Naive thymus-derived CD4-positive, alpha-beta T cell (primary cell): ENCODE results near the gene HMCN1. TPM values are rescaled to one million over a fixed set of nuclear protein-coding genes. Genes with fewer than 3 reads are reported as not detected.

Experiments
- ATAC-seq: fragments of 150-1000 bp; cut with Tn5 transposase; 2 replicates; pipeline ENCODE4 v1.10.0; 2021; ENCODE audit warnings: mild to moderate bottlenecking, moderate library complexity
- CTCF ChIA-PET: fragments of 350-600 bp; sonication (Branson Sonifier 250); formaldehyde crosslinking; loops from one replicate; lab custom pipeline; 2021; ENCODE audit warnings: antibody characterized with exemption; lab: Charles Lee
- POLR2A ChIA-PET: fragments of 350-600 bp; sonication (Branson Sonifier 250); formaldehyde crosslinking; loops from one replicate; lab custom pipeline; 2021; ENCODE audit warnings: antibody characterized with exemption, inconsistent platforms; lab: Charles Lee
- DNase-seq, 9 donors: peaks; one replicate each; pipeline versions ENCODE4 v3.0.0 to v3.0.0-alpha.2; 2020 to 2022; ENCODE audit warnings: mixed read lengths in 1 of 9
- H3K27ac ChIP-seq: one replicate; pipeline ENCODE4 v1.7.0; 2013; ENCODE audit warnings: mild to moderate bottlenecking, low read depth, low read length, moderate library complexity
- H3K27me3 ChIP-seq, 2 donors: one replicate each; pipeline ENCODE4 v1.7.0; 2013; ENCODE audit warnings: low read length in 2 of 2, mild to moderate bottlenecking in 2 of 2, moderate library complexity in 2 of 2; ENCODE audit not compliant: control insufficient read depth in 2 of 2, insufficient read depth in 2 of 2
- H3K36me3 ChIP-seq, 3 experiments: 1 replicate in 2 of 3; 2 replicates in 1 of 3; pipeline ENCODE4 v1.7.0; 2013; ENCODE audit warnings: low read length in 3 of 3, mild to moderate bottlenecking in 3 of 3, moderate library complexity in 1 of 3; ENCODE audit not compliant: insufficient read depth in 3 of 3, control insufficient read depth in 2 of 3
- H3K4me1 ChIP-seq, 2 donors: one replicate each; pipeline ENCODE4 v1.7.0; 2013; ENCODE audit warnings: low read length in 2 of 2, mild to moderate bottlenecking in 2 of 2, moderate library complexity in 1 of 2; ENCODE audit not compliant: control insufficient read depth in 2 of 2, insufficient read depth in 2 of 2
- H3K4me3 ChIP-seq: 2 replicates; pipeline ENCODE4 v1.7.0; 2013; ENCODE audit warnings: mild to moderate bottlenecking, low read length
- H3K9me3 ChIP-seq, 3 experiments: 1 replicate in 2 of 3; 2 replicates in 1 of 3; pipeline ENCODE4 v1.7.0; 2013; ENCODE audit warnings: low read length in 3 of 3; ENCODE audit not compliant: control insufficient read depth in 2 of 3
- H3K27ac Mint-ChIP-seq, 9 donors: one replicate each; pipeline ENCODE4 v1.8.0; 2020 to 2022; ENCODE audit warnings: mixed read lengths in 9 of 9, mild to moderate bottlenecking in 8 of 9, moderate library complexity in 5 of 9, inconsistent platforms in 2 of 9
- H3K27me3 Mint-ChIP-seq, 5 donors: one replicate each; pipeline ENCODE4 v1.8.0; 2021 to 2022; ENCODE audit warnings: mixed read lengths in 5 of 5, mild to moderate bottlenecking in 1 of 5
- H3K36me3 Mint-ChIP-seq, 5 donors: one replicate each; pipeline ENCODE4 v1.8.0; 2020 to 2022; ENCODE audit warnings: mixed read lengths in 5 of 5, mild to moderate bottlenecking in 3 of 5, inconsistent platforms in 1 of 5
- H3K4me1 Mint-ChIP-seq, 7 donors: one replicate each; pipeline ENCODE4 v1.8.0; 2020 to 2022; ENCODE audit warnings: mixed read lengths in 7 of 7, mild to moderate bottlenecking in 3 of 7, inconsistent platforms in 1 of 7
- H3K4me3 Mint-ChIP-seq, 10 donors: one replicate each; pipeline ENCODE4 v1.8.0; 2020 to 2022; ENCODE audit warnings: mild to moderate bottlenecking in 10 of 10, mixed read lengths in 10 of 10, moderate library complexity in 6 of 10, inconsistent platforms in 2 of 10
- H3K9me3 Mint-ChIP-seq, 11 donors: one replicate each; pipeline ENCODE4 v1.8.0; 2020 to 2022; ENCODE audit warnings: mixed read lengths in 11 of 11, mild to moderate bottlenecking in 4 of 11, inconsistent platforms in 1 of 11, moderate library complexity in 1 of 11
- intact Hi-C, 2 donors: fragments of 100-400 bp; cut with micrococcal nuclease; formaldehyde crosslinking; loops; one replicate each; pipeline ENCODE4 v1.15.1; 2023
- polyA plus RNA-seq, 2 donors: library from polyadenylated mRNA; unstranded; fragments of 300-500 nt; fragmentation: Illumina TruSeq; gene quantifications; one replicate each; pipeline ENCODE4 v1.2.3, GENCODE V29; 2021
- total RNA-seq, 6 experiments: library from RNA in 5 of 6; stranded (reverse) in 5 of 6; gene quantifications; 1 replicate in 5 of 6; 2 replicates in 1 of 6; pipeline ENCODE4 v1.2.3 and lab custom pipeline; 2021 to 2026

The HMCN1 gene
- total and polyA plus RNA-seq, 7 experiments from 2014 or later: under 0.01 to 0.19 (median 0.16) TPM; not detected in 3

- DNase-seq: no peak
- ChIA-PET CTCF (no interaction called here), POLR2A (no interaction called here)
- no peaks in the 10 kb centered on the region for H3K36me3 Mint-ChIP-seq
- H3K4me3 Mint-ChIP-seq: no peak overlapping the region
- H3K9me3 Mint-ChIP-seq: no peaks in the 10 kb centered on the region
- no peaks in the 10 kb centered on the region for H3K4me1 ChIP-seq
- H3K36me3 ChIP-seq: no peaks in the 10 kb centered on the region
- no peak overlapping the region for H3K27ac Mint-ChIP-seq
- no peaks in the 10 kb centered on the region for H3K27me3 ChIP-seq
- ATAC-seq: no peak
- no peak overlapping the region for H3K4me3 ChIP-seq
- no peaks in the 10 kb centered on the region for H3K4me1 Mint-ChIP-seq
- no peak overlapping the region for H3K27ac ChIP-seq
- no peaks in the 10 kb centered on the region for H3K9me3 ChIP-seq
- intact Hi-C loops: no loop called here
- H3K27me3 Mint-ChIP-seq: peaks cover 0 to 11% (median 5%) of the 10 kb centered on the region in 5 donors
Observed at GRCh38 chr1:185860311-185860710, 126.1 kb downstream of the HMCN1 start.

GRCh38 chr1:185860859-185861258 is 126.7 kb downstream of the HMCN1 start:
- Histone ChIP-seq H3K27me3 (no peaks in the 10 kb centered on the region), H3K9me3 (no peaks in the 10 kb centered on the region), H3K4me1 (no peaks in the 10 kb centered on the region), H3K4me3 (no peak overlapping the region), H3K36me3 (no peaks in the 10 kb centered on the region), H3K27ac (no peak overlapping the region)
- Mint-ChIP-seq H3K4me3 (no peak overlapping the region), H3K27ac (no peak overlapping the region), H3K4me1 (no peaks in the 10 kb centered on the region), H3K9me3 (no peaks in the 10 kb centered on the region), H3K36me3 (no peaks in the 10 kb centered on the region), H3K27me3 (peaks cover 0 to 6% (median 5%) of the 10 kb centered on the region in 5 donors)
- CTCF ChIA-PET: no interaction called here
- POLR2A ChIA-PET: no interaction called here
- ATAC-seq (no peak), DNase-seq (no peak)
- intact Hi-C loops: no loop called here

- no peak overlapping the region for H3K27ac Mint-ChIP-seq
- no peak for ATAC-seq
- H3K9me3 Mint-ChIP-seq: no peaks in the 10 kb centered on the region
- no peak overlapping the region for H3K4me3 Mint-ChIP-seq
- Histone ChIP-seq H3K4me1 (no peaks in the 10 kb centered on the region), H3K27me3 (no peaks in the 10 kb centered on the region), H3K9me3 (no peaks in the 10 kb centered on the region), H3K27ac (no peak overlapping the region), H3K4me3 (no peak overlapping the region), H3K36me3 (no peaks in the 10 kb centered on the region)
- no peak for DNase-seq
- POLR2A ChIA-PET: no interaction called here
- H3K4me1 Mint-ChIP-seq: no peaks in the 10 kb centered on the region
- CTCF ChIA-PET: no interaction called here
- H3K36me3 Mint-ChIP-seq: no peaks in the 10 kb centered on the region
- intact Hi-C loops: no loop called here
- H3K27me3 Mint-ChIP-seq: peaks cover 0 to 6% (median 5%) of the 10 kb centered on the region in 5 donors
Observed at GRCh38 chr1:185861630-185862029, 127.4 kb downstream of the HMCN1 start.

- DNase-seq: no peak
- H3K36me3 ChIP-seq: no peaks in the 10 kb centered on the region
- H3K4me1 Mint-ChIP-seq: no peaks in the 10 kb centered on the region
- H3K4me3 ChIP-seq: no peak overlapping the region
- intact Hi-C loops: no loop called here
- H3K4me3 Mint-ChIP-seq: no peak overlapping the region
- H3K27ac Mint-ChIP-seq: no peak overlapping the region
- H3K27me3 ChIP-seq: no peaks in the 10 kb centered on the region
- H3K36me3 Mint-ChIP-seq: no peaks in the 10 kb centered on the region
- no peaks in the 10 kb centered on the region for H3K9me3 Mint-ChIP-seq
- no peaks in the 10 kb centered on the region for H3K9me3 ChIP-seq
- no peak overlapping the region for H3K27ac ChIP-seq
- ATAC-seq: no peak
- peaks cover 0 to 7% (median 6%) of the 10 kb centered on the region in 5 donors for H3K27me3 Mint-ChIP-seq
- no peaks in the 10 kb centered on the region for H3K4me1 ChIP-seq
- ChIA-PET POLR2A (no interaction called here), CTCF (no interaction called here)
Observed at GRCh38 chr1:185862235-185862634, 128.0 kb downstream of the HMCN1 start.

GRCh38 chr1:185864331-185864730 is 130.1 kb downstream of the HMCN1 start:
- Histone ChIP-seq H3K9me3 (no peaks in the 10 kb centered on the region), H3K4me3 (no peak overlapping the region), H3K4me1 (no peaks in the 10 kb centered on the region), H3K27me3 (no peaks in the 10 kb centered on the region), H3K36me3 (no peaks in the 10 kb centered on the region), H3K27ac (no peak overlapping the region)
- Mint-ChIP-seq H3K27ac (no peak overlapping the region), H3K4me3 (no peak overlapping the region), H3K27me3 (peaks cover 0 to 17% (median 9%) of the 10 kb centered on the region in 5 donors), H3K9me3 (peaks cover 0 to 2% (median 0%) of the 10 kb centered on the region in 11 donors), H3K36me3 (no peaks in the 10 kb centered on the region), H3K4me1 (no peaks in the 10 kb centered on the region)
- ATAC-seq (no peak), DNase-seq (no peak)
- ChIA-PET POLR2A (no interaction called here), CTCF (no interaction called here)
- intact Hi-C loops: no loop called here

- Histone ChIP-seq H3K9me3 (no peaks in the 10 kb centered on the region), H3K4me1 (no peaks in the 10 kb centered on the region), H3K4me3 (no peak overlapping the region), H3K36me3 (no peaks in the 10 kb centered on the region), H3K27ac (no peak overlapping the region), H3K27me3 (no peaks in the 10 kb centered on the region)
- DNase-seq: no peak
- Mint-ChIP-seq H3K27me3 (peaks cover 0 to 21% (median 9%) of the 10 kb centered on the region in 5 donors), H3K36me3 (no peaks in the 10 kb centered on the region), H3K9me3 (peaks cover 0 to 2% (median 0%) of the 10 kb centered on the region in 11 donors), H3K4me1 (no peaks in the 10 kb centered on the region), H3K4me3 (no peak overlapping the region), H3K27ac (no peak overlapping the region)
- no peak for ATAC-seq
- intact Hi-C loops: no loop called here
- CTCF ChIA-PET: no interaction called here
- POLR2A ChIA-PET: no interaction called here
Observed at GRCh38 chr1:185864889-185865517, 130.8 kb downstream of the HMCN1 start.

- intact Hi-C loops: no loop called here
- H3K36me3 Mint-ChIP-seq: no peaks in the 10 kb centered on the region
- H3K27me3 ChIP-seq: no peaks in the 10 kb centered on the region
- ChIA-PET CTCF (no interaction called here), POLR2A (no interaction called here)
- no peak overlapping the region for H3K27ac ChIP-seq
- H3K27me3 Mint-ChIP-seq: peaks cover 0 to 21% (median 7%) of the 10 kb centered on the region in 5 donors
- no peak for DNase-seq
- H3K9me3 ChIP-seq: no peaks in the 10 kb centered on the region
- no peak for ATAC-seq
- no peak overlapping the region for H3K27ac Mint-ChIP-seq
- no peak overlapping the region for H3K4me3 Mint-ChIP-seq
- H3K4me3 ChIP-seq: no peak overlapping the region
- H3K4me1 Mint-ChIP-seq: no peaks in the 10 kb centered on the region
- no peaks in the 10 kb centered on the region for H3K36me3 ChIP-seq
- no peaks in the 10 kb centered on the region for H3K4me1 ChIP-seq
- peaks cover 0 to 2% (median 0%) of the 10 kb centered on the region in 11 donors for H3K9me3 Mint-ChIP-seq
Observed at GRCh38 chr1:185869590-185869989, 135.4 kb downstream of the HMCN1 start.
